ENCODE results near the gene TMIGD1. TPM values are rescaled to one million over a fixed set of nuclear protein-coding genes. Genes with fewer than 3 reads are reported as not detected.

Gene TMIGD1
- total and polyA plus RNA-seq, 2 donors (not counting 1 experiment from before 2014, with no cell fraction given), result not detected

DNA sequence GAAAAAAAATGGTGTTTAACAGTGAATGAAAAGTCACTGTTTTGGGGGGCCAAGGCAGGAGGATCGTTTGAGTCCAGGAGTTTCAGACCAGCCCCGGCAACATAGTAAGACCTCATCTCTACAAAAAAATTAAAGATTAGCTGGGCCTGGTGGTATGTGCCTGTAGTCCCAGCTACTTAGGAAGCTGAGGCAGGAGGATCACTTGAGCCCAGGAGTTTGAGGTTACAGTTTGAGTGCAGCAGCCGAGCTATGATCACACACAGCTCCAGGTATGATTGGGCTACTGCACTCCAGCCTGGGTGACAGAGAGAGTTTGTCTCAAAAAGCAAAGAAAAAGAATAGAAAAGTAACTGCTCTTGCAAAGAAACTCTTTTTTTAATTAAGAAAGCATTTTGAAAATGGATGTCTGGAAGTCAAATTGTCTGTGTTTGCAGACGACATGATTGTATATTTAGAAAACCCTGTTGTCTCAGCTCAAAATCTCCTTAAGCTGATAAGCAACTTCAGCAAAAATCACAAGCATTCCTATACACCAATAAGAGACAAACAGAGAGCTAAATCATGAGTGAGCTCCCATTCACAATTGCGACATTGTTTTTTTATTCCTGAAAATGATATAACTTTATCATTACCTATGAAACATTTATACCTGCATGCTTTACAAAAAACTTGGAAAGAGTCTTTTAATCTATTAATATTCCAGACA, 24.4 kb upstream of the TMIGD1 start:
- Histone ChIP-seq H3K36me3 (ENCODE audit: control insufficient read depth, insufficient read depth, low read length) (no peaks in the 10 kb centered on the region), H3K9ac (ENCODE audit: insufficient read depth, low read length) (no peak overlapping the region), H3K4me2 (ENCODE audit: extremely low read depth, insufficient read depth, low read length) (no peak overlapping the region), H3K79me2 (ENCODE audit: control insufficient read depth, insufficient read depth, low read length) (no peaks in the 10 kb centered on the region), H2AFZ (ENCODE audit: low read length) (no peak overlapping the region), H3K9me3 (ENCODE audit: control insufficient read depth, insufficient read depth, low read depth, low read length) (no peaks in the 10 kb centered on the region), H4K20me1 (ENCODE audit: control insufficient read depth, extremely low read depth, insufficient read depth, low read length) (no peaks in the 10 kb centered on the region), H3K4me3 (replicated peaks in 1 of 4; ENCODE audit: control extremely low read depth in 1 of 4, insufficient read depth in 1 of 4, low read depth in 3 of 4, low read length in 4 of 4) (no peak overlapping the region), H3K4me1 (ENCODE audit: control insufficient read depth, extremely low read depth, insufficient read depth, low read length) (no peaks in the 10 kb centered on the region), H3K27me3 (ENCODE audit: control insufficient read depth, insufficient read depth, low read length) (no peaks in the 10 kb centered on the region), H3K27ac (ENCODE audit: insufficient read depth, low read length) (no peak overlapping the region)
- TF ChIP-seq EZH2 (IDR thresholded peaks at IDR 0.05; ENCODE audit: low read length, missing control alignments), result no peak
- TF ChIP-seq, protein P1, sequence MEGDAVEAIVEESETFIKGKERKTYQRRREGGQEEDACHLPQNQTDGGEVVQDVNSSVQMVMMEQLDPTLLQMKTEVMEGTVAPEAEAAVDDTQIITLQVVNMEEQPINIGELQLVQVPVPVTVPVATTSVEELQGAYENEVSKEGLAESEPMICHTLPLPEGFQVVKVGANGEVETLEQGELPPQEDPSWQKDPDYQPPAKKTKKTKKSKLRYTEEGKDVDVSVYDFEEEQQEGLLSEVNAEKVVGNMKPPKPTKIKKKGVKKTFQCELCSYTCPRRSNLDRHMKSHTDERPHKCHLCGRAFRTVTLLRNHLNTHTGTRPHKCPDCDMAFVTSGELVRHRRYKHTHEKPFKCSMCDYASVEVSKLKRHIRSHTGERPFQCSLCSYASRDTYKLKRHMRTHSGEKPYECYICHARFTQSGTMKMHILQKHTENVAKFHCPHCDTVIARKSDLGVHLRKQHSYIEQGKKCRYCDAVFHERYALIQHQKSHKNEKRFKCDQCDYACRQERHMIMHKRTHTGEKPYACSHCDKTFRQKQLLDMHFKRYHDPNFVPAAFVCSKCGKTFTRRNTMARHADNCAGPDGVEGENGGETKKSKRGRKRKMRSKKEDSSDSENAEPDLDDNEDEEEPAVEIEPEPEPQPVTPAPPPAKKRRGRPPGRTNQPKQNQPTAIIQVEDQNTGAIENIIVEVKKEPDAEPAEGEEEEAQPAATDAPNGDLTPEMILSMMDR (conservative IDR thresholded peaks at IDR 0.05 in 1 of 2, IDR thresholded peaks at IDR 0.05 in 1 of 2; ENCODE audit: low read depth in 1 of 2, low read length in 2 of 2), result no peak
- no peak for DNase-seq (ENCODE audit: low read depth in 2 of 2)

DNA sequence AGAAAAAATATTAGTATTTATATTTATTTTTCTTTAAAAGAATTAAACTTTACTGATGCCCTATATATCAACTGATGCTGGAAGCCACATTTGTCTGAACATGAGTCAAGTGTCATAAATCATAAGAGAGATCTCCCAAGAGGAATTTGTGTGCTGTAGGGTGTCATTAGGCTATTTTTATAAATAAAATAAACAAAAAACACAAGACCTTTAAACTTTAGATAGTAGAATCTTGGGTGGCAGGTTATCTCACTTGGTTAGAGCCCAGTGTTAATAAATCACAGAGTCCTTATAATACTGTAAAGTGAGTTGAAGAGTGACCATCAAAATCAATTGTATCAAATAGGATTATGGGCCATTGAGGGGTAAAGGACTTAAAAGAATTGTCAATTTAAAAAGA, 23.6 kb upstream of the TMIGD1 start:
- no peaks in the 10 kb centered on the region for H3K4me1 ChIP-seq (ENCODE audit: control insufficient read depth, extremely low read depth, insufficient read depth, low read length)
- DNase-seq (ENCODE audit: low read depth in 2 of 2), result no peak
- H3K79me2 ChIP-seq (ENCODE audit: control insufficient read depth, insufficient read depth, low read length), result no peaks in the 10 kb centered on the region
- no peak overlapping the region for H3K4me2 ChIP-seq (ENCODE audit: extremely low read depth, insufficient read depth, low read length)
- H3K9ac ChIP-seq (ENCODE audit: insufficient read depth, low read length), result no peak overlapping the region
- no peak overlapping the region for H3K27ac ChIP-seq (ENCODE audit: insufficient read depth, low read length)
- no peaks in the 10 kb centered on the region for H3K36me3 ChIP-seq (ENCODE audit: control insufficient read depth, insufficient read depth, low read length)
- H2AFZ ChIP-seq (ENCODE audit: low read length), result no peak overlapping the region
- H3K9me3 ChIP-seq (ENCODE audit: control insufficient read depth, insufficient read depth, low read depth, low read length), result no peaks in the 10 kb centered on the region
- TF ChIP-seq EZH2 (IDR thresholded peaks at IDR 0.05; ENCODE audit: low read length, missing control alignments), result no peak
- TF ChIP-seq, protein P1 (conservative IDR thresholded peaks at IDR 0.05 in 1 of 2, IDR thresholded peaks at IDR 0.05 in 1 of 2; ENCODE audit: low read depth in 1 of 2, low read length in 2 of 2), result no peak
- no peak overlapping the region for H3K4me3 ChIP-seq (replicated peaks in 1 of 4; ENCODE audit: control extremely low read depth in 1 of 4, insufficient read depth in 1 of 4, low read depth in 3 of 4, low read length in 4 of 4)
- no peaks in the 10 kb centered on the region for H3K27me3 ChIP-seq (ENCODE audit: control insufficient read depth, insufficient read depth, low read length)
- H4K20me1 ChIP-seq (ENCODE audit: control insufficient read depth, extremely low read depth, insufficient read depth, low read length), result no peaks in the 10 kb centered on the region

DNA sequence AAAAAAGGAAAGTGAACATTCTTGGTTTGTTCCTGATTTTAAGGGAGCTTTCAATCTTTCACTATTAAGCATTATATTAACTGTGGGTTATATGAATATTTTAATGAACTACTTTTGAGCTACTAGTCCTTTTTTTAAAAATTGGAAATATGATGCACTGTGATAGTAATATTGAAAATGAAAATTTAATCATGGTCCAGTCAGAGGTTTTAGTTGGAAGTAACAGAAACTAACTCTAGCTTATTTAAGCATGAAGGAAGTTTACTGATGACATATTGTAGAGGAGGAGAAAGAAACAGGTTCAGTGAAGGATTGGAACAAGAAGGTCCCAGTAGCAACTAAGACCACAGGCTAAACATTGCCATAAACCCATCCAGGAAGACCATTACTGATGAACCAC, 20.8 kb upstream of the TMIGD1 start:
- no peak overlapping the region for H3K27ac ChIP-seq (ENCODE audit: insufficient read depth, low read length)
- H3K79me2 ChIP-seq (ENCODE audit: control insufficient read depth, insufficient read depth, low read length), result no peaks in the 10 kb centered on the region
- no peak overlapping the region for H3K9ac ChIP-seq (ENCODE audit: insufficient read depth, low read length)
- DNase-seq (ENCODE audit: low read depth in 2 of 2), result no peak
- no peaks in the 10 kb centered on the region for H4K20me1 ChIP-seq (ENCODE audit: control insufficient read depth, extremely low read depth, insufficient read depth, low read length)
- no peak overlapping the region for H3K4me3 ChIP-seq (replicated peaks in 1 of 4; ENCODE audit: control extremely low read depth in 1 of 4, insufficient read depth in 1 of 4, low read depth in 3 of 4, low read length in 4 of 4)
- no peak for TF ChIP-seq EZH2 (IDR thresholded peaks at IDR 0.05; ENCODE audit: low read length, missing control alignments)
- TF ChIP-seq, protein P1 (conservative IDR thresholded peaks at IDR 0.05 in 1 of 2, IDR thresholded peaks at IDR 0.05 in 1 of 2; ENCODE audit: low read depth in 1 of 2, low read length in 2 of 2), result no peak
- H3K4me1 ChIP-seq (ENCODE audit: control insufficient read depth, extremely low read depth, insufficient read depth, low read length), result no peaks in the 10 kb centered on the region
- no peak overlapping the region for H3K4me2 ChIP-seq (ENCODE audit: extremely low read depth, insufficient read depth, low read length)
- H2AFZ ChIP-seq (ENCODE audit: low read length), result no peak overlapping the region
- H3K27me3 ChIP-seq (ENCODE audit: control insufficient read depth, insufficient read depth, low read length), result no peaks in the 10 kb centered on the region
- no peaks in the 10 kb centered on the region for H3K36me3 ChIP-seq (ENCODE audit: control insufficient read depth, insufficient read depth, low read length)
- H3K9me3 ChIP-seq (ENCODE audit: control insufficient read depth, insufficient read depth, low read depth, low read length), result no peaks in the 10 kb centered on the region
